Neural progenitor cell (in vitro differentiated cells): ENCODE data around the gene COL9A2. TPM values are rescaled to one million over a fixed set of nuclear protein-coding genes. Genes with fewer than 3 reads are reported as not detected.

Experiments used
- DNase-seq: peaks from one replicate; pipeline ENCODE4 v3.0.0-alpha.2; 2016; ENCODE audit warnings: low spot score
- H2AFZ ChIP-seq: fragments of 200-600 bp; sonication (generic); replicated peaks from 2 replicates; pipeline ENCODE4 v1.6.1; 2016; ENCODE audit warnings: antibody characterized with exemption
- H3F3A ChIP-seq: fragments of 200-600 bp; sonication (generic); 2 replicates; pipeline ENCODE4 v1.6.1; 2016; ENCODE audit warnings: antibody characterized with exemption, low read depth
- H3K27ac ChIP-seq: fragments of 200-600 bp; sonication (generic); 2 replicates; pipeline ENCODE4 v1.5.1; 2016; ENCODE audit warnings: mild to moderate bottlenecking
- H3K27me3 ChIP-seq: fragments of 200-600 bp; sonication (generic); 2 replicates; pipeline ENCODE4 v1.6.1; 2016; ENCODE audit warnings: mild to moderate bottlenecking, moderate library complexity
- H3K36me3 ChIP-seq: fragments of 200-600 bp; sonication (generic); 2 replicates; pipeline ENCODE4 v1.5.1; 2016
- H3K4me1 ChIP-seq: fragments of 200-600 bp; sonication (generic); 2 replicates; pipeline ENCODE4 v1.6.1; 2016; ENCODE audit warnings: mixed run types
- H3K4me2 ChIP-seq: fragments of 200-600 bp; sonication (generic); 2 replicates; pipeline ENCODE4 v1.6.1; 2016
- H3K4me3 ChIP-seq: fragments of 200-600 bp; sonication (generic); 2 replicates; pipeline ENCODE4 v1.5.1; 2016
- H3K79me2 ChIP-seq: fragments of 200-600 bp; sonication (generic); 2 replicates; pipeline ENCODE4 v1.6.1; 2016; ENCODE audit warnings: low read depth
- H3K9ac ChIP-seq: fragments of 200-600 bp; sonication (generic); 2 replicates; pipeline ENCODE4 v1.6.1; 2016
- H3K9me3 ChIP-seq: fragments of 200-600 bp; sonication (generic); 2 replicates; pipeline ENCODE4 v1.5.1; 2016; ENCODE audit warnings: low read depth
- H4K20me1 ChIP-seq: fragments of 200-600 bp; sonication (generic); 2 replicates; pipeline ENCODE4 v1.6.1; 2016; ENCODE audit warnings: low read depth
- H3K27ac Mint-ChIP-seq: 3 replicates; pipeline ENCODE4 v1.8.0; 2021; ENCODE audit warnings: mixed read lengths
- H3K27me3 Mint-ChIP-seq: 2 replicates; pipeline ENCODE4 v1.8.0; 2022; ENCODE audit warnings: low read depth, mild to moderate bottlenecking, inconsistent platforms, moderate library complexity, mixed read lengths; ENCODE audit not compliant: insufficient read depth
- H3K36me3 Mint-ChIP-seq: 3 replicates; pipeline ENCODE4 v1.8.0; 2021; ENCODE audit warnings: mixed read lengths
- H3K4me1 Mint-ChIP-seq: 3 replicates; pipeline ENCODE4 v1.8.0; 2021; ENCODE audit warnings: mixed read lengths
- H3K4me3 Mint-ChIP-seq: 3 replicates; pipeline ENCODE4 v1.8.0; 2021; ENCODE audit warnings: mild to moderate bottlenecking, moderate library complexity, mixed read lengths
- H3K9me3 Mint-ChIP-seq: 3 replicates; pipeline ENCODE4 v1.8.0; 2020; ENCODE audit warnings: mixed read lengths
- CTCF ChIP-seq: fragments of 200-600 bp; sonication (generic); IDR thresholded peaks from 2 replicates; pipeline ENCODE4 v1.5.1; 2017; ENCODE audit warnings: antibody characterized with exemption, mild to moderate bottlenecking
- EZH2 ChIP-seq: fragments of 200-600 bp; sonication (generic); IDR thresholded peaks from 2 replicates; pipeline ENCODE4 v1.6.1; 2017; ENCODE audit warnings: antibody characterized with exemption, mild to moderate bottlenecking, moderate library complexity
- EZH2phosphoT487 ChIP-seq: fragments of 200-600 bp; sonication (generic); IDR thresholded peaks from 2 replicates; pipeline ENCODE4 v1.6.1; 2017; ENCODE audit warnings: antibody characterized with exemption
- total RNA-seq: library from RNA; depleted of rRNA; stranded (reverse); fragments of >200 nt; gene quantifications from 2 replicates; pipeline ENCODE4 v1.2.3, GENCODE V29; 2015; ENCODE audit warnings: low replicate concordance

The COL9A2 gene
- total RNA-seq, 1 donor from 2014 or later = 3.7 TPM

DNA sequence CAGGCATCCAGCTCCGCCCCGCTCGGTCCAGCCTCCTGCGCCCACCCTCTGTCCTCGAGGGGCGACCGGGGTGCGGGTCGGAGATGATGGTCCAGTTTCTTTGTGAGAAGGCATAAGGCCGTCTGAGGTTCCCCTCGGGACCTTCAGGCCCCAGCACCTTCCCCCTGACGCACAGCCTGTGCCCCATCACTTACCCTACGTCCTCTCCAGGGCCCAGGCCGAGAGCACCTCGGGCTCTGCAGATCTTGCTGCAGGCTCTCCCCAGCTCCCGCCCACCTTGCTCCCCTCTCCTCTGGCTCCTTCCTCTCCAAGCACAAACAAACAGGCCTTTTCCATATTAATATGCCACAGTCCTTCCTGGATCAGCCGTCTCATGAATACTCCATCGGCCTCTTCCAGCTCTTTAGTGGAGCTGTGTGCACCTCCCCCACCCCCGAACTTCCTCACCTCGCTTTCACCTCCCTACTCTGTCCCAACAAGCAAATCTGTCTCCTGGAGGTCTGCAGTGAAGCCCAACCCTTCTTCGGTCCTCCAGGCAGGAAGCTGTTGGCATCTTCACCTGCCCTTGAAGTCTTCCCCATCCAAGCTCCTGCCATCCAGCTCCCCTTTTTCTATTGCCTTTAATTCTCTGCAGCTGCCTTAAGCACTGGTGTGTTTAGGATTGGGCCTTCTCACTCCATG, 448 bp upstream of the COL9A2 start:
- Mint-ChIP-seq H3K27me3 (peaks cover 23% of the 10 kb centered on the region), H3K4me1 (peaks cover 37% of the 10 kb centered on the region), H3K36me3 (no peaks in the 10 kb centered on the region), H3K4me3 (peak overlapping the region; percentile 62), H3K9me3 (no peaks in the 10 kb centered on the region), H3K27ac (no peak overlapping the region)
- no peaks in the 10 kb centered on the region for H3K79me2 ChIP-seq
- peak overlapping the region; percentile 71 for H2AFZ ChIP-seq
- no peaks in the 10 kb centered on the region for H4K20me1 ChIP-seq
- peaks cover 40% of the 10 kb centered on the region for H3F3A ChIP-seq
- peak overlapping the region; percentile 90 for H3K4me2 ChIP-seq
- peak overlapping the region; percentile 56 for H3K4me3 ChIP-seq
- H3K27me3 ChIP-seq = peaks cover 57% of the 10 kb centered on the region
- TF ChIP-seq CTCF (no peak), EZH2 (no peak), EZH2phosphoT487 (no peak)
- H3K9me3 ChIP-seq = no peaks in the 10 kb centered on the region
- no peak overlapping the region for H3K27ac ChIP-seq
- peak; percentile 16 for DNase-seq
- no peaks in the 10 kb centered on the region for H3K36me3 ChIP-seq
- peaks cover 15% of the 10 kb centered on the region for H3K4me1 ChIP-seq
- no peak overlapping the region for H3K9ac ChIP-seq

DNA sequence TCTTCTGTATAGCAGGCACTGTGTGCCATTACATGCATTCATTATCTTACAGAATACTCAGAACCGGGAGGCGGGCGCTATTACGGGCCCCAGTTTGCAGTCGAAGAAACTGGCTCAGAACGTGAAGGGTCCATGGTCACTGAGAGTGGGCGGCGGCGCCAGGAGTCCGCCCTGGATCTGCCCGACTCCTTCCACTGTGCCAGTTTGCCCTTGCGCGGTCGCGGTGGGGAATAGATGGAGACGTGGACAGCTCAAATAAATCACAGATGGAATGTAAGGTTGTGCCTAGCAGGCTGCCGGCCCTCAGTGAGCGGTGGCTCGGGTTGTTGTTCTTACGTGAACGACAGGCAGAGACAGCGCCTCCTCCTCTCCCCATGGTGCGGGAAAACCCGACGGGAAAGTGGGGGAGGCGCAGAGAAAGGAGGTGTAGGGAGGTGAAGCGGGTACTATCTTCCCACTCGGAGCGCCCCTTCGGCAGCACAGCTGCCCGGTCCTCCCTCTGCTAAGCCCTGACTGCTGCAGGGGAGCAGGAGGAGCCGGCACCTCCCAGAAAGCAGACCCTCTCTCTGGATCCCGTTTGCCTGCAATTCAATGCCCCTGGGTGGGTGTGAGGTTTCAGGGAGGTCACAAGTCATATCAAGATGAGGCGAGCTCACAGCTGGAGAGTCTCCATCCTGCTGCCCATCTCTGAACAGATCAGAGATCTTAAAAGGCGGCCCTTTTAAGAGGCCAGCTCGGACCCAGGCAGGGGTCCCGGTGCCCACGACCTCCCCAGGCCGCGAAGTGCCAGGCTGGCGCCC, 1.1 kb downstream of the COL9A2 start:
- peak overlapping the region; percentile 71 for H2AFZ ChIP-seq
- peaks cover 23% of the 10 kb centered on the region for H3K27me3 Mint-ChIP-seq
- H3K4me1 ChIP-seq = peaks cover 15% of the 10 kb centered on the region

DNA sequence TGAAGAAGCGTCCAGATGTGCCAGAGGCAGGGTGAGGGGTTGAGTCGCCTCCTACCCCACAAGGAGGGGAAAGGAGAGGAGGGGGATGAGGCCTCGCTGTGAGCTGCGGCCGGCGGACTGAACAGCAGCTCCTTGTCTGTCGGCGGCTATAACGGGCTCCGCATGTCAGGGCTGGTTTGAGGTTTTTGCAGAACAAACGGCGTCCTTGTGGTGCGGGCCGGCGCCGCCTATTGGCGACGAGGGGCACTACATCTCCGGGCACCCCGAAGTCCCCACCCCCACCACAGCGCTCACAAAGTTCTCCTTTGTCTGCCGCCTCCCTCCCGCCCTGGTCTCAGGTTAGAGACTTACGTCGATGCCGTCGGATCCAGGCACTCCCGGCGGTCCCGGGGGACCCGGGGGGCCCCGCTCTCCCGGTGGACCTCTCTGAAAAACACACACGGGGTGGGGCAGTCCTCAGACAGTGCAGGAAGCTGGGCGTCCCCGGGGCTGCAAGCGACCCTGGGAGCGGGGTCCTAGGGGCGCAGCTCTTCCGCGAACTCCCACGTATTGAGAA, 1.8 kb downstream of the COL9A2 start:
- Histone ChIP-seq H2AFZ (peak overlapping the region; percentile 78), H3K9ac (no peak overlapping the region), H3K27me3 (peaks cover 54% of the 10 kb centered on the region), H3K4me1 (peaks cover 15% of the 10 kb centered on the region), H3K79me2 (no peaks in the 10 kb centered on the region), H3K4me2 (peak overlapping the region; percentile 90), H3K9me3 (no peaks in the 10 kb centered on the region), H3K4me3 (peak overlapping the region; percentile 56), H4K20me1 (no peaks in the 10 kb centered on the region), H3F3A (peaks cover 40% of the 10 kb centered on the region), H3K27ac (peak overlapping the region; percentile 90), H3K36me3 (no peaks in the 10 kb centered on the region)
- DNase-seq = peak; percentile 94
- Mint-ChIP-seq H3K4me1 (peaks cover 37% of the 10 kb centered on the region), H3K9me3 (no peaks in the 10 kb centered on the region), H3K27me3 (peaks cover 23% of the 10 kb centered on the region), H3K4me3 (peak overlapping the region; percentile 81), H3K27ac (peak overlapping the region; percentile 95), H3K36me3 (no peaks in the 10 kb centered on the region)
- TF ChIP-seq EZH2 (no peak), CTCF (peak; percentile 84)

More for the DNA sequence above, 1.1 kb downstream of the COL9A2 start:
- no peak overlapping the region for H3K9ac ChIP-seq
- H3K36me3 Mint-ChIP-seq = no peaks in the 10 kb centered on the region
- H3K4me3 ChIP-seq = peak overlapping the region; percentile 56
- H3K9me3 Mint-ChIP-seq = no peaks in the 10 kb centered on the region
- no peaks in the 10 kb centered on the region for H3K36me3 ChIP-seq
- peaks cover 40% of the 10 kb centered on the region for H3F3A ChIP-seq
- peak overlapping the region; percentile 46 for H3K27ac Mint-ChIP-seq
- TF ChIP-seq EZH2phosphoT487 = peak; percentile 32
- TF ChIP-seq CTCF = no peak
- peak; percentile 91 for TF ChIP-seq EZH2
- peak overlapping the region; percentile 81 for H3K4me3 Mint-ChIP-seq
- H3K27ac ChIP-seq = no peak overlapping the region
- no peaks in the 10 kb centered on the region for H4K20me1 ChIP-seq
- peaks cover 57% of the 10 kb centered on the region for H3K27me3 ChIP-seq
- no peaks in the 10 kb centered on the region for H3K9me3 ChIP-seq
- H3K4me2 ChIP-seq = peak overlapping the region; percentile 90
- peaks cover 37% of the 10 kb centered on the region for H3K4me1 Mint-ChIP-seq
- peak; percentile 58 for DNase-seq
- H3K79me2 ChIP-seq = no peaks in the 10 kb centered on the region
